Activated CD4-positive, alpha-beta T cell treated with anti-CD3 and anti-CD28 coated beads, Interleukin-10, Interleukin-2, amounts not matched to agents 100 ng/mL and 50 ng/mL, durations not matched to agents 16 hours and 8 hours (primary cell): ENCODE data around the gene HYCC1.
"Not testable (repeated sequence)": the region's sequence is repeated elsewhere in the genome, so short reads cannot be mapped to it uniquely, and the experiment has no call there.

Experiments
- DNase-seq: peaks from one replicate; pipeline ENCODE4 v3.0.0-alpha.2; 2020

The HYCC1 gene

DNA sequence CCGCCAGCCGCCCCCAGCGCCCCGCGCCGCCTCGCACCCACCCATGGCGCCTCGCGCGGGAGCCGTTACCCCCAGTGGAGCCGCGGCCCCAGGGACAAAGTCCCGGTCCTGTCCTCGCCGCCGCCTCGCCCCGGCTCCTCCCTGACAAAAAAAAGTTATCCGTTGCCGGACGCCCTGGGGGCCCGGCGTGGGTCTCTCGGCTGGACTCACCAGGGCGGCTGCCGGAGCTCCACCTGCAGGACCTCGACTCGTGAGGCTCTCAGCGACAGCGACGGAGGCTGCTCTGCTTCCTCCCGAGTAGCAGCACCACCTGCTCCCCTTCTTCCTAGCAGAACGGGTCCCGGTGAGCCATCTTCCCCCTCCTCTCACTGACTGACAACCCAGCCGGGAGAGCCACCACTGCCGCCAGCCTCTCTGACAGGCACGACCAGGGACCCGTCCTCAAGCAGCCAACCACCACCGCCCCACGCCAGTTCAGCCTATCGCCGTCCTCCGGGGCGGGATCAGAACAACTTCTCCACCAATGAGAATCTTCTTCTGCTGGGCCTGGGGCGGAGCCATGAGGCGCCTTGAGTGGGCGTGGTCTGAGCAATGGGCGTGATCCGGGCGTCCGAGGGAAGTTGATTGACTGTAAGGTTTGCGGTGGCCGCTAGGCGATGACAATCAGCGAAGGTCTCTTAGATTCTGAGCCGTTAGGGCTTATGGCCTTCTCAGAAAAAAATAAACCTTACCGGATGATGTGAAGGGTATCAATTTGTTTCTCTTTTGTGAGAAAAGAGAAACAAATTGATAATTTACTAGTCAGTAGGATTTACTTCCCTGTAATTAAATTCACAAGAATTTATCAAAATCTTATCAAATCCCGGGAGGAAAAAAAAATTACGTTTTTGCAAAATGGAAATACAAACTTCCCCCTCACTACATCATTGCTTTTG, at the start of gene HYCC1:
TSS of gene HYCC1 (minus strand) at position 416 of the 935 bp plus-strand sequence. CDS start 23,019 bp downstream, outside the sequence.
- DNase-seq, result peak; percentile 100

DNA sequence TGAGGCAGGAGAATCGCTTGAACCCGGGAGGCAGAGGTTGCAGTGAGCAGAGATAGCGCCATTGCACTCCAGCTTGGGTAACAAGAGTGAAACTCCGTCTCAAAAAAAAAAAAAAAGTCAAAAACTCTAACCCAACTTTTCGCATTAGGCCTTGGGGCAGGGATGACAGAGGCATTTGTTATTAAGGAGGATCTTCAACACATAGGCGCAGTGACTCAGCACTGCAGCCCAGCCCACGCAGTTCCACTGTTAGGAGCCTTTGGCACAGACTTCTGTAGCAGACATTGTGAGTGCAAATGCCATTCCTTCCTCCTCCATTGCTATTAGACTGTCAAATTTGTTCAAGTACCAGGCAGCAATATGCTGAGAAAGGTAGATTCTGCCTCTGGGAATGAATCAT, 48.5 kb upstream of the HYCC1 start:
- DNase-seq, result no peak

DNA sequence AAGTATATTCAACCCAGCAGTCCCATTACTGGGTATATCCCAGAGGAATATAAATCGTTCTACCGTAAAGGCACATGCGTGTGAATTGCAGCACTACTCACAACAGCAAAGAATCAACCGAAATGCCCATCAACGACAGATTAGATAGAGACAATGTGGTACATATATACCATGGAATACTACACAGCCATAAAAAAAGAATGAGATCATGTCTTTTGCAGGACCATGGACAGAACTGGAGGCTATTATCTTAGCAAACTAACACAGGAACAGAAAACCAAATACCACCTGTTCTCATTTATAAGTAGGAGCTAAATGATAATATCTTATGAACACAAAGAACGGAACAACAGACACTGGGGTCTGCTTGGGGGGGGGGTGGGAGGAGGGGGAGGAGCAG, 47.4 kb upstream of the HYCC1 start:
- no peak for DNase-seq

DNA sequence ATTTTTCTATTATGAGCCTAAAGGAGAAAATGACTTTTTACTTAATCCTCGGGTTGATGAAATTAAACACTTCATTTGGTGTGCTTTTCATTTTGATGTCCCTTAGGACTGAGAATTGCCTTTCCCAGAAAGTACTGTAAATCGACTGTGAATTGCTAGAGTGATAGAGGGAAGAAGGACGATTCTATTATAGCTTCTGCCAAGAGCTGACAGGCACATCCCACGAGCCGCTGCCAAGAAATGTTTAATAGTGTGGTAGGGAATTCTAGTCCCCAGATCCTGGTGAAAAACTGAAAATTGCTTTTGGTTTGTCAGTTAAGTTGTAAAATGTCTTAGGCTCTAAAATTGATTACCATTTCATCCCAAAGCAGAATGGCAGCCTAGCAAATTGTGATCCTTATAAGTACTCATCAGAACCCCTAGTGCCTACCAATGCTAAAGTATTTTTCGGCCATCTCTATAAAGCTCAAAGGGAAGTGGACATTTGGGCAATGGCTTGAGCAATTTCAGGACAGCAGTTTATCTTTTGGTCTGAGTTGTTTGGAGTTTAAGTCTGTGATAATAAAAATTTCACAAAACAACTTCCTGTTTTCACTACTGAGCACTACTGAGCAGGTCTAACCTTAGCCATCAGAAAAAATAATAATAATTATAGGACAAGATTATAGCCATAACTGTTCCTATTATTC, 44.6 kb upstream of the HYCC1 start:
- DNase-seq, result no peak

- peak; percentile 82 for DNase-seq
Measured at GRCh38 chr7:23055582-23056178, 41.8 kb upstream of the HYCC1 start.

GRCh38 chr7:23051124-23051485, 37.2 kb upstream of the HYCC1 start:
- peak; percentile 35 for DNase-seq

- DNase-seq, result not testable (repeated sequence)
Measured at GRCh38 chr7:23046336-23046735, 32.4 kb upstream of the HYCC1 start.

DNA sequence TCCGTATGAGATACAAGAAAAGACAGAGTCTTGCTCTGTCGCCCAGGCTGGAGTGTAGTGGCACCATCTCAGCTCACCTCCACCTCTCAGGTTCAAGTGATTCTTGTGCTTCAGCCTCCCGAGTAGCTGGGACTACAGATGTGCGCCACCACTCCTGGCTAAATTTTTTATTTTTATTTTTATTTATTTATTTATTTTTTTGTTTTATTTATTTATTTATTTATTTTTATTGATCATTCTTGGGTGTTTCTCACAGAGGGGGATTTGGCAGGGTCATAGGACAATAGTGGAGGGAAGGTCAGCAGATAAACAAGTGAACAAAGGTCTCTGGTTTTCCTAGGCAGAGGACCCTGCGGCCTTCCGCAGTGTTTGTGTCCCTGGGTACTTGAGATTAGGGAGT, 31.2 kb upstream of the HYCC1 start:
- not testable (repeated sequence) for DNase-seq

GRCh38 chr7:23044581-23044980, 30.7 kb upstream of the HYCC1 start:
- DNase-seq, result no peak

DNA sequence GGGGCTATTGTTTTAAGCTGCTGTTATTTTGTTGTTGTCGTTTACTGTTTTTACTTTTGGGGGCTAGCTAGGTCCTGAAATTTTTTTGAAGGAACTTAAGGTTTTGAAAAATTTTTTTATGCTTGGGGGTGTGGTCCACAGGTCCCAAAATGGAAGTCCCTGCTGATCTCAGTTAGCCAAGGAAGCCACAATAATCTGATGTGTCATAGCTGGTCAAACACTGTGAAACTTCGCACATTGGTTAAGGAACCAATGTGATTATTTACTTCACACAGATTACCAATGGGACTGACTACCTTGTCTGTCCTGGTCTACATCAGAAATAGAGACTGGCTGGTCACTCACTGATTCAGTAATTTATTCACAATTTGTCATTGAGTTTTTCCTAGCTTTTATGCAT, 29.5 kb upstream of the HYCC1 start:
- peak; percentile 28 for DNase-seq

GRCh38 chr7:23039674-23040073, 25.7 kb upstream of the HYCC1 start:
- DNase-seq, result not testable (repeated sequence)

GRCh38 chr7:23035542-23036371, 21.8 kb upstream of the HYCC1 start:
- not testable (repeated sequence) for DNase-seq

DNA sequence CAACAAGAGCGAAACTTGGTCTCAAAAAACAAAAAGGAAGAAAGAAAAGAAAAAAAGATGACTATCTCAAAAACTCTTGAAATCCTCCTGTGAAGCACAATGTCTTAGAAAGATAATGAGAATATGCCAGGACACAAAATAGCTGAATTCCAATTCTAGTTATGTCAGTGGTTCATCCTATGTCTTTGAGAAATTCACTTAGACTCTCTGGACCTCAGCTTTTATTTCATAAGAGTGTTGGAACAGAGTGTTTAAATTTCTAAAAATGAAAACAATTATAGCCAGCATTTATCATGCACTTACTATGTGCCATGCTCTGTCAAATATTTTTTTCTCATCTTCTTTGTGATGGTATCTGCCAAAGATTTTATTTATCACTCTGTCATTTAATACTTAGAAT, 13.3 kb upstream of the HYCC1 start:
- no peak for DNase-seq

DNA sequence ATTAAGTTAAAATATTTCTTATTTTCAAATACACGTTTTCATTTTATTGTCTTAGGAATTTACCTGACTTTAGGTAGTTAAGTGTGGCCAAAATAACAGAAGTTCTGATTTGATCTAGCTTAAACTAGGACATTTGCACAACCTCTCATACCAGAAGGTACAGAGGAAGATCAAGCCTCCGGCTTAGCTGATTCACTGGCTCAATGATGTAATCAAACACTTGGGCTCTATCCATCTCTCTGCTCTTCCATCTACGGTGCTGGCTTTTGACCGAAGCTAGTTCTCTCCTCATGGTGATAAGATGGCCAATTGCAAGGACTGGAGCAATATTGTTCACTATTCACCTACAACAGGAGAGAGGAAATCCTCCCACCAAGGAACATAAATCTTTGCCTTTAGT, 12.2 kb upstream of the HYCC1 start:
- DNase-seq, result no peak

- no peak for DNase-seq
Measured at GRCh38 chr7:23024454-23024853, 10.5 kb upstream of the HYCC1 start.

DNA sequence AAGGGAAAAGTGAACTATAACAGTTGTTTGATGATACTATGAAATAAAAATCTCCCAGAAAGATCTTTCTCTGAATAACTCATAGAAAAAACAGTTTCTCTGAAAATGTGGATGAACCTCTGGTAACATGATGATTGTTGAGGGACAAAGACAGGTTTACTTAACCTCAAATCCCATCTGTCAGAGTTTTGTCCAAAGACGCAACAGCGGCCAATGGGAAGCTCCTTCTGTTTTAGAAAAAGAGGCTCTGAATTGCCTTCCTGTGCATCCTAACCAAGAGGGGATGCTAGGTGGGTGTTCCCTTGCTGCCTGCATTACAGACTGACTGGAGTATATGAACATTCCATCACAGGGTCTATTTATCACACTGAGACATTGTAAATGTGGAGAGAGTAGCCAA, 8.9 kb upstream of the HYCC1 start:
- no peak for DNase-seq

DNA sequence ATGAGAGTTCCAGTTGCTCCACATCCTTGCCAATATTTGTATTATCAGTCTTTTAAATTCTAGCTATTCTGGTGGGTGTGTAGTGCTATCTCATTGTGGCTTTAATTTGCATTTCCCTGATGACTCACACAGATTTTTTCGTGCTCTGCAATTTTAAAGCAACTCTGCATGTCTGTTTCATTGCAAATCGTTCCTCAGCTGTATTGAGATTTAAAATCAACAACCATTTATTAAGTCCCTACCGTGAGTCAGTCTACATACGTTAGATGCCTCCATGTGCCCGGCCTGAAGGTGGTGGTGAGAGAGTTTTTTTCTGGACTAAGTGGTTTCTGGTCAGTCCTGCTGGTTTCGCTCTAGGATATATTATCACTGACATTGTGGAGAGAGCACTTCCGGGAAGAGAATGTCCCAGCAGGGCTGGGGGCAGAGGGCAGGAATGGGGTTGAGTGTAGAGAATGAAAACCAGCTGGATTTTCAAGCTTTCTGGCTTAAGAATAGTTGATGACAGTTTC, 8.4 kb upstream of the HYCC1 start:
- no peak for DNase-seq

- DNase-seq, result no peak
Measured at GRCh38 chr7:23021596-23021995, 7.7 kb upstream of the HYCC1 start.

DNA sequence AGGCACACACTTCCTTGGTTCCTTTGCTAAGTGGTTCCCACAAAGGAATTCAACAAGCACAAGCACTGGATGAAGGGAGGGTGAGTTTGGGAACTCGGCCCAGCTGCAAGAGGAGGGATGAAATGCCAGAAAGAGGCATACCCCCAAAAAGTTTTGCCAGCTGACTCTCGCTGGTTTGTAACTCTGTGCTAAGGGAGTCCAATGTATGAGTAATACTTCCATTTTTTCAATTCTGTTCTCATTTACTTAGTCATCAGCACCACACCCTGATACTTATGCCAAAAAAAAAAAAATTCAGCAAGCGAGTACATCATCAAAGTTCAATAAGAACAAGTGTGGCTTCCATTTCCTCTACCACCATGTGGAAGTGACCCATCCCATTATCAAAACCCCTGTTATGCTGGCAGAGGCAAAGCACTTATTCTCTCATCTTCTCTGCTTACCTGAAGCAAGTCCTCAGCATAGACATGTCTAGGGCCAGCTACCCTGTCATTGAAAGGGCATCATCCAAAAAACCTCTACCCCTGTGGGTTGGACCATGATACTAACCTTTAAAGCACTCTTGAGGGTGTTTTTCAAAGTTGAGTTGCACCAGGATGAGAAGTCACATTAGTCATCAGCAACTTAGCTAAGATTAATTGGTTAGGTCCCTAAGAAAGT, 6.9 kb upstream of the HYCC1 start:
- DNase-seq, result peak; percentile 60

DNA sequence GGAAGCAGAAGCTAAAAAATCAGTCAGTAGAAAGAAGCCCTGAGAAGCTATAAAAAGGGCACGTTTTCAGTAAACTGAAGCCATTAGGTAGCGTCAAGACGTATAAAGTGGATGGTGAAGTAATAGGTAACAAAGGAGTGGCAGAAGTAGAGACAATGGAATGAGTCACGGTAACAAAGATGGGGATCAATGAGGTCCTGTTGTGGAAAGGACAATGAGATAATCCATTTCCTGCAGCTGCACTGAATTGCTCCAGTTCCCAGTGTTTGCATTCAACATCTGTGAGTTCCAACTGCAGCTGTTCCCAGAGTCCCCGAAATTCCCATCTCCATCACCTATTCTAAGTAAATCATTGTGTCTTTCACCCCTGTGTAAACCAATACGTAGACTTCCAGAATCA, 4.8 kb upstream of the HYCC1 start:
- no peak for DNase-seq

DNA sequence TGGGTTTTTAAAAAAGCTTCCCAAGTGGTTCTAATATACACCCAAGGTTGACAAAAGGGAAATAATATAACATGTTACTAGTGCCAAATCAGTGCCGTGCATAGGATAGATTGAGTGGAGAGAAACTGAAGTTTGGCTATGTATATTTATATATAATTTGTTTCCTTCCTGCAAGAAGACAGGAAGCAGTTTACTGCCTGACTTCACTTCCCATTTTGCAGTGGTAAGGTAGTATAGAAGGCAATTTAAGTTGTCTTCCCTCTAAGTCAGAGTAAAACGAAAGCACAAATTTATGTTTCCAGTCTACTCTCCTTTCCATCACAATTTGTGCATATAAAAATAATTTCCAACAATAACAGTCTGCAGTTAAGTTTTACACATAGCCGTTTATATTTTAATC, 3.4 kb upstream of the HYCC1 start:
- no peak for DNase-seq
